ENCODE results near the gene GALM. TPM values are rescaled to one million over a fixed set of nuclear protein-coding genes. Genes with fewer than 3 reads are reported as not detected.

GALM gene
- total RNA-seq, 1 experiment from 2014 or later, result 22.7 TPM

DNA sequence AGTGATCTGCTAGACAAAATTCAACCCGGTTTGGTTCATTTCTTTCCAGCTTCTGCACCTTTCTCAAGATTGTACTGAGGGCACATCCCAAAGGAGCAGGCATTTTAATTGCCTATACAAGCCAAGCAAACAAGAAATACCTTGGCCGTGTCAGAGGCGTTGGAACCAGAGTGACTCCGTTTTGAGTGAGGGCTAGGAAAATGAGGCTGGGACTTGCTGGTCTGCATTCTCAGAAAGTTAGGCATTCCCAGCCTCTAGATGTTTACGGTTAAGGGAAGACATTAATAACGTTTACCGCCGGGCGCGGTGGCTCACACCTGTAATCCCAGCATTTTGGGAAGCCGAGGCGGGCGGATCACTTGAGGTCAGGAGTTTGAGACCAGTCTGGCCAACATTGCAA lies 110.6 kb downstream of the GALM start:
- intact Hi-C loops (cut with micrococcal nuclease), result loop anchor here (5.0 kb wide), 1 partner anchor 34 kb away; no protein-coding TSS in a partner anchor
- DNase-seq, result no peak
- Histone ChIP-seq H3K4me1 (ENCODE audit: insufficient read depth, low read length) (peaks cover 9% of the 10 kb centered on the region; the same call in 1 of the 2 replicates), H4K20me1 (ENCODE audit: low read length) (no peaks in the 10 kb centered on the region), H3K4me2 (ENCODE audit: low read length) (no peak overlapping the region), H3K4me3 (ENCODE audit: low read length) (no peak overlapping the region), H3F3A (ENCODE audit: low read length, unreplicated experiment) (no peaks in the 10 kb centered on the region), H3K9me3 (ENCODE audit: low read length) (no peaks in the 10 kb centered on the region), H3K9ac (ENCODE audit: low read length) (no peak overlapping the region), H3K36me3 (ENCODE audit: low read depth, low read length) (no peaks in the 10 kb centered on the region), H3K27me3 (ENCODE audit: low read length) (no peaks in the 10 kb centered on the region), H3K9me2 (replicated peaks; ENCODE audit: low read length) (no peaks in the 10 kb centered on the region), H3K27ac (ENCODE audit: low read length) (no peak overlapping the region), H3K79me2 (ENCODE audit: low read length) (peaks cover 13% of the 10 kb centered on the region), H2AFZ (ENCODE audit: low read length) (no peak overlapping the region)
- TF ChIP-seq EZH2phosphoT487 (IDR thresholded peaks at IDR 0.05; ENCODE audit: borderline replicate concordance, low read length) (no peak), CTCF (conservative IDR thresholded peaks at IDR 0.05; ENCODE audit: low read depth, low read length) (no peak), EZH2 (IDR thresholded peaks at IDR 0.05; ENCODE audit: low read length, unreplicated experiment) (no peak)
- no peak for ATAC-seq
- CTCF ChIA-PET, result no interaction called here
- POLR2A ChIA-PET (ENCODE audit: unreplicated experiment), result interaction anchor here (0.5 kb wide), 1 partner anchor 25 kb away, joined by 3 read pairs; no protein-coding TSS in a partner anchor
- no TSS peak for BruUV-seq (replicated peaks)

- no peaks in the 10 kb centered on the region for H3K27me3 ChIP-seq (ENCODE audit: low read length)
- no peaks in the 10 kb centered on the region for H3F3A ChIP-seq (ENCODE audit: low read length, unreplicated experiment)
- TF ChIP-seq EZH2 (IDR thresholded peaks at IDR 0.05; ENCODE audit: low read length, unreplicated experiment), result no peak
- no peak for TF ChIP-seq EZH2phosphoT487 (IDR thresholded peaks at IDR 0.05; ENCODE audit: borderline replicate concordance, low read length)
- no peak for TF ChIP-seq CTCF (conservative IDR thresholded peaks at IDR 0.05; ENCODE audit: low read depth, low read length)
- no peaks in the 10 kb centered on the region for H3K36me3 ChIP-seq (ENCODE audit: low read depth, low read length)
- H3K4me1 ChIP-seq (ENCODE audit: insufficient read depth, low read length), result peaks cover 9% of the 10 kb centered on the region; the same call in 1 of the 2 replicates
- POLR2A ChIA-PET (ENCODE audit: unreplicated experiment), result no interaction called here
- no peaks in the 10 kb centered on the region for H3K9me3 ChIP-seq (ENCODE audit: low read length)
- no peaks in the 10 kb centered on the region for H4K20me1 ChIP-seq (ENCODE audit: low read length)
- peaks cover 13% of the 10 kb centered on the region for H3K79me2 ChIP-seq (ENCODE audit: low read length)
- peak overlapping the region; percentile 88 for H3K9ac ChIP-seq (ENCODE audit: low read length)
- no peaks in the 10 kb centered on the region for H3K9me2 ChIP-seq (replicated peaks; ENCODE audit: low read length)
- H2AFZ ChIP-seq (ENCODE audit: low read length), result peak overlapping the region; percentile 91
- no TSS peak for BruUV-seq (replicated peaks)
- DNase-seq (no peak), ATAC-seq (no peak)
- CTCF ChIA-PET, result interaction anchor here (0.5 kb wide), 1 partner anchor 33 kb away, joined by 4 read pairs; no protein-coding TSS in a partner anchor
- H3K4me3 ChIP-seq (ENCODE audit: low read length), result peak overlapping the region; percentile 87
- H3K27ac ChIP-seq (ENCODE audit: low read length), result no peak overlapping the region
- intact Hi-C loops (cut with micrococcal nuclease), result loop anchor here (1.0 to 5.0 kb wide), 2 partner anchors 27 to 36 kb away; partner anchors contain the start of gene SRSF7
- peak overlapping the region; percentile 96 for H3K4me2 ChIP-seq (ENCODE audit: low read length)
Measured at GRCh38 chr2:38778687-38779082, 112.8 kb downstream of the GALM start.

GRCh38 chr2:38783586-38783985 lies 117.7 kb downstream of the GALM start:
- H3K4me3 ChIP-seq (ENCODE audit: low read length), result no peak overlapping the region
- no peak for ATAC-seq
- POLR2A ChIA-PET (ENCODE audit: unreplicated experiment), result no interaction called here
- no peaks in the 10 kb centered on the region for H4K20me1 ChIP-seq (ENCODE audit: low read length)
- no peaks in the 10 kb centered on the region for H3K27me3 ChIP-seq (ENCODE audit: low read length)
- H3F3A ChIP-seq (ENCODE audit: low read length, unreplicated experiment), result no peaks in the 10 kb centered on the region
- H3K9ac ChIP-seq (ENCODE audit: low read length), result no peak overlapping the region
- H3K4me1 ChIP-seq (ENCODE audit: insufficient read depth, low read length), result peaks cover 7% of the 10 kb centered on the region; the same call in 1 of the 2 replicates
- no peak overlapping the region for H3K27ac ChIP-seq (ENCODE audit: low read length)
- CTCF ChIA-PET, result no interaction called here
- no peak overlapping the region for H2AFZ ChIP-seq (ENCODE audit: low read length)
- TF ChIP-seq CTCF (conservative IDR thresholded peaks at IDR 0.05; ENCODE audit: low read depth, low read length) (no peak), EZH2 (IDR thresholded peaks at IDR 0.05; ENCODE audit: low read length, unreplicated experiment) (no peak), EZH2phosphoT487 (IDR thresholded peaks at IDR 0.05; ENCODE audit: borderline replicate concordance, low read length) (no peak)
- intact Hi-C loops (cut with micrococcal nuclease), result loop anchor here (1.0 kb wide), 1 partner anchor 18 kb away; no protein-coding TSS in a partner anchor
- peaks cover 8% of the 10 kb centered on the region for H3K79me2 ChIP-seq (ENCODE audit: low read length)
- no TSS peak for BruUV-seq (replicated peaks)
- H3K36me3 ChIP-seq (ENCODE audit: low read depth, low read length), result no peaks in the 10 kb centered on the region
- no peak overlapping the region for H3K4me2 ChIP-seq (ENCODE audit: low read length)
- no peaks in the 10 kb centered on the region for H3K9me2 ChIP-seq (replicated peaks; ENCODE audit: low read length)
- DNase-seq, result no peak
- no peaks in the 10 kb centered on the region for H3K9me3 ChIP-seq (ENCODE audit: low read length)

All from PC-3 (cell line).